HG02943 (cell line): ENCODE data around the gene PWWP2A.

Experiments used
- ATAC-seq: cut with Tn5 transposase; IDR thresholded peaks from one replicate; pipeline ENCODE4 v1.9.1; 2021; ENCODE audit warnings: mild to moderate bottlenecking, low read depth, moderate library complexity; ENCODE audit not compliant: unreplicated experiment

PWWP2A gene

DNA sequence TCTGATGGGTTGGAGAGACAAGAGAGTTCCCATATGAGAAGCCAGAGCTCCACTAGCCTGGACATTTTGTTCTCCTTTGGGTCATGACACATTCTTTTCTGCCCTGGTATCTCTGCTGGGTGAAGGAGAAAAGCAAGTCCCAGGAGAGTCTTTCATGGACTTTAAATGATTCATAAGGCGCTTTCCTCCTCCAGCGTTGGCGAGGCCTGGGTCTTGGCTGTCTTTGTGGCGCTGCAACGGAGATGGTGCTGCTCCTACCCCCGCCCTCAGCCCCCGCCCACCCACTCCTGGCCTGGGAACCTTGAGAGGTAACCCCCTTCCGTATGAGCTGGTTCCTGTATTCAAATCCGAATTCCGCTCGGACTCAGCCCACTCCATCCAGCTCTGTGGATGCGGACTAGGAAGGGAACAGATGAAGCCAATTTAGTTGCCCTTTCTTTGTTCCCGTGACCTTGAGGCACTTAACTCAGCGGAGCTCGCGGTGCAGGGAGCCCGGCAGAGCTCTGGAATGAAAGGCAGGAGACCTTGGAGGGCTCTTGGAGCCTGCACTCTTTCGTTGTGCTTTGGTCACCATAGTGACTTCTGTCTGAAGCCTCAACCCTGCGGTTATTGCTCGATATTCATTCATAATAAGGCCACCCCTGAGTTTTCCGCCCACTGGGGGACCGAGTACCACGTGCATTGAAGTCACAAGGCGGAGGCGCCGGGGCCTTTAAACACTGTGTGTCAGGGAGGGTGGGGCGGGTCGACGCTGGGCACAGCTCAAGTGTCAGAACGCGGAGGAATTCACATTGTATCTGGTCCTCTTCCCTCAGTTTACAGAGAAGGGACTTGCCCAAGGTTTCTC lies 14.0 kb upstream of the PWWP2A start:
- ATAC-seq: no peak

DNA sequence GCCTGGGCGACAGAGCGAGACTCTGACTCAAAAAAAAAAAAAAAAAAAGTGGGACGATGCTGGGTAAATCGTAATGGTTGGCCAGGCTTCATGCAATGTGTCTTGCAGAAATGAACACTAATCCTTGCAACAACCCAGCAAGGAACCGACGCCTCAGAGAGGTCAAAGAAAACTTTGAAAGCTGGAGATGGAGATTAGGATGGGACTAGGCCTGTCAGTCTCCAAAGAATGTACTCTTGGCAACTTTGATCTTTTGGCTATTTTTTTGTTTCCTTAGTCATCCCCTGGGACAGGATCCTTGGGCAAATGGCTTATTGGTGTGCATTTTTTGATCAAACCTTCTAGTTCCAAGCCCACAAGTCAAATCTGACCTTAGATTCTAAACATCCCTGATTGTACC lies 10.6 kb upstream of the PWWP2A start:
- no peak for ATAC-seq

DNA sequence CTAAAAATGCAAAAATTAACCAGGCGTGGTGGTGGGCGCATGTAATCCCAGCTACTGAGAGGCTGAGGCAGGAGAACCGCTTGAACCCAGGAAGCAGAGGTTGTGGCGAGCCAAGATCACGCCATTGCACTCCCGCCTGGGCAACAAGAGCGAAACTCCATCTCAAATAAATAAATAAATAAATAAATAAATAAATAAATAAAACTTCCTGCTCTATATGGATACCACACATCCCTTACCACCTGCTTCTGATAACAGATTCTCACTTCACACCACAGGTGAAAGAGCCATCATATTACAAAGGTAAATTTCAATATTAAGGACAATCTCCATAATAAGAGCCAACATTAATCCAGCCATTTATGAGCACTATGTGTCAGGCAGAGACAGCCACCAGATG lies 9.4 kb upstream of the PWWP2A start:
- ATAC-seq: no peak

DNA sequence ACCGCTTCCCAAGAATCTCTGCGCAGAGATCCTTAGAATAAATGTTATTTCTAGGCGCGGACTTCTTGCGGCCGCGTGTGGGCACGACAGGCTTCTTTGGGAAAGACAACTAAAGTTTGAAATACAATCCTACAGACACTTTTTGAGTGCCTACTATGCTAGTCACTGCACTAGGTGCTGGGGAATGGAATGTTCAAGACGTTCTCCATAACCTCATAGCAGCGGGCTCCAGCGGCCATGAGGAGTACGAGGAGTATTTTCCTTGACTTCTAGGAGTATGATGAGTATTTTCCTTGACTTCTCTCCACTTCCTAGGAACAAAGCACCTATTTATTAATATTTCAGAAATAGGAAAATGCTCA lies 636 bp upstream of the PWWP2A start:
- ATAC-seq: peak; percentile 3

DNA sequence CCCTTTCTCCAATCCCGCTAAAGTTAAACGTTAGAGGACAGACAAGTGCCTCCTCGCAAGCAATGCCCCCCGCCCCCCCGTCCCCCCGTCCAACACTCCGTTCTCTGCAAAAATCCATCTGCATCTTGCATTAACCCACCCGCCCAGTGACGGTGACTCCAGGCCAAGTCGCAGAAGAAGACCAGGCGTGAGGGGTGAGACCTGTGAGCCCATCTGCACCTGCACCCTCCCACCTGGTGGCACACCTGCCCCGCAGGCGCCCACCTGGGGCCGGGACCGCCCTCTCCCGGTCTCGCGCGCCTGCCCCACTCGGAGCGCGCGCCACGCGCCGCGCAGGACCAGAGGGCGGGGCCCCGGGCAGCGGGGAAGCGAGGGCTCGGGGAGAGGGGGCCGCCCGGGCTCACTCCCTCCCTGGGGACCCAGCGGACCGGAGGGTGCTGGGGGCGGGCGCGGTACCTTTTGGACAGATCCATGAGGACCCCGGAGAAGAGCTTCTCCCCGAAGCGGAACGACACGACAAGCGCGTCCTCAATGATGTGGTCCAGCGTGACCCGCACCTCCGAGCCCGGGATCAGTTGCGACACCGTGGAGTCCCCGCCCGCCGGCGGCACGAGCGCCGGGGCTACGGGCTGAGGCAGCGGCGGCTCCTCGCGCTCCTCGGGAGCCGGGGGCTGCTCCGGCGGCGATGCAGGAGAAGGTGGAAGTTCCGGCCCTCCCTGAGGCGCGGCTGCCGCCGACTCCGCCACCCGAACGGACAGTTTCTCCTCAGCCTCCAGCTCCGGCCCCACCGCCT lies 705 bp downstream of the PWWP2A start:
- peak; percentile 33 for ATAC-seq

- ATAC-seq: no peak
These were observed 2.3 kb downstream of the PWWP2A start for GRCh38 chr5:160116991-160117390.

DNA sequence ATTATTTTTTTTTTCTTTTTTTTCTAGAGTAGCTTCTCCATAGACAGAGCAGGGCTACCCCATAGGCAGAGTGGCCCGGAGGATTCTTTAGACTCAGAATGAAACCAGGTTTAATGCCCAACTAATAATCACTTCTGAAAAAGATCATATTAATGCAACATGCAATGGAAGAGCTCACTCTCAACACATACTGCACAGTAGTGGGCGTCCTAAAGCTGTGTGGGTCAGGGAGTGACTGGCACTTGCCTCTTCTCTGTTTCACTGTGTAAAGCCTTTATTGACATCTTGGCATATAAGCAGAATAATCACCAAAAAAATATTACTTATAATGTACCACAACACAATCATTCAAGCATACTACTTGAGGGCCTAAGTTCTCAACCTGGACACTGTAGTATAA lies 11.1 kb downstream of the PWWP2A start:
- ATAC-seq: no peak

DNA sequence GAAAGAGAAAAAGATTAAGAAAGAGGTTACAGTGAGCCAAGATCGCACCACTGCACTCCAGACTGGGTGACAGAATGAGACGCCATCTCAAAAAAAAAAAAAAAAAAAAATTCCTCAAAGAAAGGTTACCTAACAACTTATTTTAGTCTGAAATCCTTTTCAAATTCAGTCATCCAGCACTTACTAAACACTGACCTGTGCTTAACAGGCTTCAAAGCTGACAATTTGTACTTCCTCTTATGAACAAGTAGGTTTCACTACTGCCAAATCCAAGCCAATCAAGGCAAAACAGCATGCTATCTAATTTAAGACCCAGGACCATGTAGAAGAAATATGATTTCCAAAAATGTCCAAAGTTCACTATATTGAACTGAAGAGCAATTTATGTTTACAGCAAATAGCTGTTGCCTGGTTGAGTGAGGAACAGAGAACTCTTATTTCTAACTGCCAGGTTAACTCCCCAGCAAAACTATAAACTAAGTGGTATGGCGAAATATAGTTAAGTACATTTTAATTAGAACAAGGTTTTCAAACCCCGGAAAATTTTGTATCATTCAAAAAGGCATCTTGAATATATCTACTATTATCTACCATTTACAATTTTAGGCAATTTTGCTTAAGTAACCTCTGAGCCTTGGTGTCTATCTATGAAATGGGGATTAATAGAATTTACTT lies 13.4 kb downstream of the PWWP2A start:
- ATAC-seq: no peak

GRCh38 chr5:160097991-160098390 lies 21.3 kb downstream of the PWWP2A start:
- ATAC-seq: no peak

DNA sequence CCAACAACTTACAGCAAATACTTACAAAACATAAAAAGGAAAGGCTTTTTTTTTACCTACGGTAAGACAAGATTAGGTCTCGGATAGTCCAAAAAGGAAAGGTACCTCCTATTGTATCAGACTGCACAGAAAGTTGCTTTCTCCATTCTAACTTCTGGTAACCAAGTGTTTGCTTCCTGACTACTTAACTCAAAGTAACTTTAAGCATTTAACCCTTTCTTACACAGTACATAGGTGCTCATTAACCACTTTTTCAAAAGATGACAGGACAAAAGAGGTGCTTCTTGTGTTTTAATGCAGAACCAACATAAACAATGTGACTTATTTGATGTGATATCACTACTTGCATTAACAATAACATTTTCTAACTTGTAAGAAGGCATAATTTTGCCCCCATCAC lies 23.1 kb downstream of the PWWP2A start:
- no peak for ATAC-seq

DNA sequence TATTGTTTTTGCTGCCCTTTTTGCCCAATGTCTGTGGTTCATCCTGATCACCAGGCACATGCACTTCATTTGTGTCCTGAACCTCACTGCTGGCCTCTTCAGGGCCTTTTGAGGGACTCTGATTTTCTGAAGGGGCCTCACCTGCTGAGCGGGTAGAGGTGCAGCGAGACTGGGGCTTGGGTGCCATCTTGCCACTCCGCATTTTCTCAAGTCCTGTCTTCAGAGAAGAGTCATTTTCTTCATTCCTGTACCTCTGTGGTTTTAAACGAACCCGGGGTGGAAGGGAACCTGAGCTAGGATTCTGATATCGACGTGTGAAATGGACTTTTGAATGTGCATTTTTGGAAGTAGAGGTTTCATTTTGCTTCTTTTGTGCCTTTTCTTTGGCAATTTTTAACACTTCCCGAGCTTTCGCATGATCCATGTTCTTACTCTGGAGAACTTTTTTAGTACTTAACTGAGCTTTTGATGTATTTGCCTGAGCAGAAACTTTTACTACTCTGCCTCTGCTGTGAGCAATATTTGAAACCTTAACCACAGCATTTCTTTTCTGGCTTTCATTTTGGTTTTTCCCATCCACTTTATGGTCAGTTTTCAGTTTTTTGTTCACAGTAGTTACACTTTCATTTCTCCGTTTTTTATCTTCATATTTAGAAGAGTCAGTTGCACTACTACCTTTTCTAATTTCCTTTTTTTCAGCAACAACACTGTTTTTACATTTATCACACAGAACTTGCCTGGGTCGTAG lies 26.1 kb downstream of the PWWP2A start:
- ATAC-seq: no peak

DNA sequence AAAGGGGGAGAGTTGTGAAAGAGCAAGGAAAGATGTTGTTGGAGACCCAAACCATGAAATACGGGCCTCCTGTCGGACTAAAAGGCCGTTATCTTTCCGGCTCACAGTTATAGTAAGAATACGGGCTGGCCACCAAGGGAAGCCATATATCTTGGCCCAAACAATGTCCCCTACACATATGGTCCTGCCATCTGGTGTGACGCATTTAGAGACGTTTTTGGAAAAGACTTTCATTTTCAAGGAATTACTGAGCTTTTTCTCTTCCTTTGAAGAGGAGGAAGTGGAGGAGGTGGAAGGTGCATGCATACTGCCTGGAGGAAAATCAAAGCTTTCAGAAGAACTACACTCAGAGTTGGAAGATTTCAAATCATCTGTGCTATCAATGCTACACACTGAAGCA lies 26.7 kb downstream of the PWWP2A start:
- no peak for ATAC-seq

DNA sequence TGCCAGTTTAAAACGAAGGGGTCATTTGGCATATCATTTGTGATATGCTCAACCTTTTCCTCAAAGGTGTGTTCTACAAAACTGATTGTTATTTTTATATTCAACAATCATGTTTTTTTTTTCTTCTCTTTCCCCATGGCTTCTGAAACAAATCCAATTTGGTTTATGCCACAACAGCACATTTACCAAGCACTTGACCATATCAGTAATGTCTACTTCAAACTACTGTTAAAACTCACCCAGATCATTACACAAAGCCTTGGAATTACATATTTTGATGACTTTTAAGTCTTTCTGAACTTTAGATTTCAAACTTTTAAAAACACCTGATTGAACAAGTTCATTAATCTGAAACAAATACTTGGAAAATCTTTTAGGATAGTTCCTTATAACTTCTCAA lies 29.2 kb downstream of the PWWP2A start:
- no peak for ATAC-seq

DNA sequence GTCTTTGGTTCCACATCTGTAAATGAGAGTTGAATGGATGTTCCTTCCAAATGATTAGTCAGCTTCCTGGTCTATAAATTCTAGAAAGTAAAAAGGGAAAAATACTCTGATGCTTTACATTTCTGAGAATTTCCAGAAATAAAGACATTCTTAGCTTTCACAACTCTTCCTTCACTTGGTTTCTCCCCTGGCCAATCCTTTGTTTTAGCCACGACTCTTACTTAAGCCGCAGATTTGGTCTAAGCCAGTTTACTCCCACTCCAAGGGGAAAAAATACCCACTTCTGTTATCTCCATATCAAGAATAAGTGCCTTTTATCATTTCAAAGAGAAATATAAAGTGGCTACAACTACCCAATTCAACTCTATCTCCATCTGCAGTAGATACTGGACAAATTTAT lies 29.7 kb downstream of the PWWP2A start:
- no peak for ATAC-seq

DNA sequence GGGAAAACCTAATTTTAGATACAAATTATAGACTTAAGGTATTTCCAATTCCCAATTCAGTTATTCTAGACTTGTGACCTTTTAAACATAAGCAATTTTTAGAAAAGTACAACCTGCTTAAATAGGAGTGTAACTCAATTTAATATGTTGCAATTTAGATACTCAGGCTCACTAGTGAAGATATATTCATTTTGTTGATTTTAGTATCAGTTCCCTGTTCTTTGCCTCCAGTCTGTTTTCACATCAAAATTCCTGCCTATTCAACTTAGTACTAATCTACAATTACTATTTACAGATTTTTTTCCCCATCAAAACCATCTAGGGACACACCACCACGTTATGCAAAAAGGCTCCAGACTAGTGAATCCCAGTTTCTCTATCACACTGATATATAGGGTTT lies 30.4 kb downstream of the PWWP2A start:
- no peak for ATAC-seq

GRCh38 chr5:160087199-160087598 lies 32.1 kb downstream of the PWWP2A start:
- no peak for ATAC-seq

DNA sequence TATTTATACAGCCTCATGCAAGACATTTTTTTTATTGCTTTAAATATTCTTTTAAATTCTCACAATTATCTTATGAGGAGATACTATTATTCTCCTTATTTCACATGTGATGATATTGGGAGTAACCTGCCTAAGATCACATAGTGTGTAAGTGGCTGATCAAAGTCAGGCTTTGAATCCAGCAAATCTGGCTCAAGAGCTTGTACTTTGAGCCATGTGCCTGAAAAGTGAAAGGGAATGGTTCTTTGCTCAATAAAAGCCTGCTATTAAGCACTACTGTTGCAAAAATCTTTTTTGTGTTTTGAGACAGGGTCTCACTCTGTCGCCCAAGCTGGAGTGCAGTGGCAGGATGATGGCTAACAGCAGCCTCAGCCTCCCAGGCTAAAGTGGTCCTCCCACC lies 35.1 kb downstream of the PWWP2A start:
- no peak for ATAC-seq

- ATAC-seq: no peak
These were observed 35.7 kb downstream of the PWWP2A start for GRCh38 chr5:160083501-160083900.

GRCh38 chr5:160082614-160083500 lies 36.4 kb downstream of the PWWP2A start:
- no peak for ATAC-seq

GRCh38 chr5:160081495-160081894 lies 37.8 kb downstream of the PWWP2A start:
- no peak for ATAC-seq
